ENCODE measurements around the gene SLC26A11.

The SLC26A11 gene

GRCh38 chr17:80264205-80265075, 44.2 kb downstream of the SLC26A11 start:
- TF ChIP-seq CTCF (IDR thresholded peaks at IDR 0.05; ENCODE audit: low read depth, low read length) (no peak), MYC (IDR thresholded peaks at IDR 0.05; ENCODE audit: low read depth, low read length) (no peak), POLR2A (IDR thresholded peaks at IDR 0.05; ENCODE audit: extremely low read depth, insufficient read length) (no peak), MAX (IDR thresholded peaks at IDR 0.05; ENCODE audit: low read depth, low read length) (no peak)
- peak; percentile 55 for DNase-seq (ENCODE audit: low read depth)
- H3K4me3 ChIP-seq (ENCODE audit: low read depth, low read length): no peak overlapping the region

GRCh38 chr17:80265205-80266068, 45.2 kb downstream of the SLC26A11 start:
- DNase-seq (ENCODE audit: low read depth): no peak
- no peak for TF ChIP-seq POLR2A (IDR thresholded peaks at IDR 0.05; ENCODE audit: extremely low read depth, insufficient read length)
- no peak for TF ChIP-seq MYC (IDR thresholded peaks at IDR 0.05; ENCODE audit: low read depth, low read length)
- TF ChIP-seq MAX (IDR thresholded peaks at IDR 0.05; ENCODE audit: low read depth, low read length): no peak
- TF ChIP-seq CTCF (IDR thresholded peaks at IDR 0.05; ENCODE audit: low read depth, low read length): no peak
- no peak overlapping the region for H3K4me3 ChIP-seq (ENCODE audit: low read depth, low read length)

GRCh38 chr17:80267391-80267790, 47.2 kb downstream of the SLC26A11 start:
- H3K4me3 ChIP-seq (ENCODE audit: low read depth, low read length): no peak overlapping the region
- no peak for DNase-seq (ENCODE audit: low read depth)
- TF ChIP-seq CTCF (IDR thresholded peaks at IDR 0.05; ENCODE audit: low read depth, low read length) (no peak), MAX (IDR thresholded peaks at IDR 0.05; ENCODE audit: low read depth, low read length) (no peak), POLR2A (IDR thresholded peaks at IDR 0.05; ENCODE audit: extremely low read depth, insufficient read length) (no peak), MYC (IDR thresholded peaks at IDR 0.05; ENCODE audit: low read depth, low read length) (no peak)

GRCh38 chr17:80268427-80268826, 48.2 kb downstream of the SLC26A11 start:
- DNase-seq (ENCODE audit: low read depth): no peak
- H3K4me3 ChIP-seq (ENCODE audit: low read depth, low read length): no peak overlapping the region
- no peak for TF ChIP-seq POLR2A (IDR thresholded peaks at IDR 0.05; ENCODE audit: extremely low read depth, insufficient read length)

GRCh38 chr17:80269405-80269807, 49.2 kb downstream of the SLC26A11 start:
- DNase-seq (ENCODE audit: low read depth): no peak
- no peak for TF ChIP-seq CTCF (IDR thresholded peaks at IDR 0.05; ENCODE audit: low read depth, low read length)
- H3K4me3 ChIP-seq (ENCODE audit: low read depth, low read length): no peak overlapping the region

GRCh38 chr17:80270104-80270503, 49.9 kb downstream of the SLC26A11 start:
- TF ChIP-seq MYC (IDR thresholded peaks at IDR 0.05; ENCODE audit: low read depth, low read length) (no peak), POLR2A (IDR thresholded peaks at IDR 0.05; ENCODE audit: extremely low read depth, insufficient read length) (no peak), MAX (IDR thresholded peaks at IDR 0.05; ENCODE audit: low read depth, low read length) (no peak), CTCF (IDR thresholded peaks at IDR 0.05; ENCODE audit: low read depth, low read length) (no peak)
- no peak overlapping the region for H3K4me3 ChIP-seq (ENCODE audit: low read depth, low read length)
- no peak for DNase-seq (ENCODE audit: low read depth)
